HFF-Myc (cell line): ENCODE data around the gene PIK3CG.

ENCODE experiments used
- DNase-seq: peaks from one replicate; pipeline ENCODE4 v3.0.0-alpha.2; 2011; ENCODE audit warnings: low read depth; ENCODE audit errors: extremely low read depth
- H3K4me3 ChIP-seq: replicated peaks from 2 replicates; pipeline ENCODE4 v1.5.1; 2011; ENCODE audit warnings: low read depth, mild to moderate bottlenecking, control low read depth, low read length
- TF ChIP-seq, protein P1 (sequence below): IDR thresholded peaks from 2 replicates; pipeline ENCODE4 v1.5.1; 2012; ENCODE audit warnings: mild to moderate bottlenecking, low read depth, low read length, control low read depth; ENCODE audit errors: missing control alignments

PIK3CG gene

DNA sequence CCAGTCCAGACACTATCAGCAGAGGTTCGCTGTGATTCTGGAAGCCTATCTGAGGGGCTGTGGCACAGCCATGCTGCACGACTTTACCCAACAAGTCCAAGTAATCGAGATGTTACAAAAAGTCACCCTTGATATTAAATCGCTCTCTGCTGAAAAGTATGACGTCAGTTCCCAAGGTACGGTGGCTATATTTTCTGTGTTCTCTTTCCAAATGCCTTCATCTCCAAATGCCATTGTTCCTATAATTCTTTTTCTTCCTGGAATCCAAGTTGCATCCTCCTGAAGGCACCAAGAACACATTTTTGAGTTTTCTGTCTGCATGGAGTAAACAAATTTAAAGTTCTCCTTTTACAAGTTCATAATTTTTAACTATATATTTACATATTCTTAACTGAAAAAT is 7.7 kb downstream of the PIK3CG start:
- H3K4me3 ChIP-seq: no peak overlapping the region
- TF ChIP-seq, protein P1, sequence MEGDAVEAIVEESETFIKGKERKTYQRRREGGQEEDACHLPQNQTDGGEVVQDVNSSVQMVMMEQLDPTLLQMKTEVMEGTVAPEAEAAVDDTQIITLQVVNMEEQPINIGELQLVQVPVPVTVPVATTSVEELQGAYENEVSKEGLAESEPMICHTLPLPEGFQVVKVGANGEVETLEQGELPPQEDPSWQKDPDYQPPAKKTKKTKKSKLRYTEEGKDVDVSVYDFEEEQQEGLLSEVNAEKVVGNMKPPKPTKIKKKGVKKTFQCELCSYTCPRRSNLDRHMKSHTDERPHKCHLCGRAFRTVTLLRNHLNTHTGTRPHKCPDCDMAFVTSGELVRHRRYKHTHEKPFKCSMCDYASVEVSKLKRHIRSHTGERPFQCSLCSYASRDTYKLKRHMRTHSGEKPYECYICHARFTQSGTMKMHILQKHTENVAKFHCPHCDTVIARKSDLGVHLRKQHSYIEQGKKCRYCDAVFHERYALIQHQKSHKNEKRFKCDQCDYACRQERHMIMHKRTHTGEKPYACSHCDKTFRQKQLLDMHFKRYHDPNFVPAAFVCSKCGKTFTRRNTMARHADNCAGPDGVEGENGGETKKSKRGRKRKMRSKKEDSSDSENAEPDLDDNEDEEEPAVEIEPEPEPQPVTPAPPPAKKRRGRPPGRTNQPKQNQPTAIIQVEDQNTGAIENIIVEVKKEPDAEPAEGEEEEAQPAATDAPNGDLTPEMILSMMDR: no peak
- no peak for DNase-seq

DNA sequence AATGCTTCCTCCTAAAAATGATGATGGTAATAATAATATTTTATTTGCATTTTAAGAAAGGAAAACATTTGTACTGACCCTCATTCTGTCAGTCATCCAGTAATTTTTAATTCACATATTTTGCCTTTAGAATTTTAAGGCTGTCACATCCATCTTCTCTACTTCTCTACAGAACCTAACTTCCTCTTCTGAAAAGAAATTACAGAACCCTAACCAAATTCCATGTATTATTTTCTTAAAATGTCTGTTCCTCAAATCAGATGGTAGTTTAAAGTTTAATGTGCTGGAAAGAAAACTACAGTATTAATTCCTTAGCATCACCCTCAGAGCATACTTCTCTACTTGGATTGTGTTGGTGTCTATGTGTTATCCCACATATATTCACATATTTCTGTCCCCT is 9.0 kb downstream of the PIK3CG start:
- TF ChIP-seq, protein P1: no peak
- H3K4me3 ChIP-seq: no peak overlapping the region
- no peak for DNase-seq

DNA sequence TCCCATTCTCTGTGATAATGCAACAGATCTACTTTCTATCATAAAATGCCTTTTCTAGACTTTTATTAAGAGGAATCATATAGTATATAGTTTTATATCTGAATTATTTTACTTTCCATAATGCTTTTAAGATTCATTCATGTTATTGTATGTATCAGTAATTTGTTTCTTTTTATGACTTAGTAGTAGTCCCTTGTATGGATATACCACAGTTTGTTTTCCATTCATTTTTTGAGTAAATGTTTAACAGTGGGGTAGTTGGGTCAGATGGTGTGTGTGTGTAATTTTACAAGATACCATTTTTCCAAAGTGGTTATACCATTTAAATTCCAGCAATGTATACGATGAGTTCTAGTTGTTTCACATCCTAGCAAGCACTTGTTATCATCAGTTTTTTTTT is 10.4 kb downstream of the PIK3CG start:
- TF ChIP-seq, protein P1: no peak
- H3K4me3 ChIP-seq: no peak overlapping the region
- no peak for DNase-seq

DNA sequence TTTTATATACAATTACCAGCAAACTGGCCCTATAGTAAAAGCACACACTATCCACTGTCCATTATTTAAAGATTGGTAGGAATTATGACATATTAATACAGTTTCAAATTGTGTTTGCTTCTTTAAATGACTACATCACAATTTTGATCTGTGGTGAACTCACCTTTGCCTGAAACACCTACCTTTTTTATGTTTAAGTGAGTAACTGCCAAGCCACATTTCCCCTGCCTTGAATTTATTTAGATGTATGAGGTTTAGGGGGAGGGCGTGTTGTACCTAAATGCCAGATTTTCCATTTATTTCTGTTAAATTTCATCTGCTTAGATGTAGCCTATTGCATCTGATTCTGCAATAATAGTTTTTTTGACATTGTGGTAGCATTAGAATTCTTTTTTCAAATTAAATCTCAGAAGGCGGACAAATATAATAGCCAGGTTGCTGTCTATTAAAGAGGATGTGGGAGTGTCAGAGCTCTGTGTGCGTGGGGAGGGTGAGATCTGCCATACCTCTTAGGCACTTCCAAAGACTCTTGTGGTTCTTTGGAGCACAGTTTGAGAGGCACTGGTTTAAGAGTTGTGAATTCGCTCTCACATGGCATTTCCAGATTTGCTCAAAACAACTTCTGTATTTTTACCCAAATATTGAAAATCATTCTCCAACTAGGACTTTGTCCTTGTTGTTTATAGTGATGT is 13.8 kb downstream of the PIK3CG start:
- TF ChIP-seq, protein P1: no peak
- H3K4me3 ChIP-seq: no peak overlapping the region

DNA sequence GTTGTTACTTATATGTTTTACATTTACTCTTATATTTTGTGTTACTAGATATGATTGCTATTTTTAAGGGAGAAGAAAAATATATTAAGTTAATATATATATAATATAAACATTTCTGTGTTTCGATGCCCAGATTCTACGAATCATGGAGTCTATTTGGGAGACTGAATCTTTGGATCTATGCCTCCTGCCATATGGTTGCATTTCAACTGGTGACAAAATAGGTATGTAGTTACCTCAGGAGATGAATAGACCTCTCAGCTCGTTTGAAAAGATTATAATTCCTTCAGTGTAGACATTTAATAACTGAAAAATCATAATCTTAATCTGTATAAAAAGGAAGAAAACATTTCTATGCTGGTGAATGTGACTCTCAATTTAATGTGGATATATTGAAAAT is 16.9 kb downstream of the PIK3CG start:
- DNase-seq: no peak
- H3K4me3 ChIP-seq: no peak overlapping the region
- TF ChIP-seq, protein P1: no peak

More for the DNA sequence above, 13.8 kb downstream of the PIK3CG start:
- no peak for DNase-seq

DNA sequence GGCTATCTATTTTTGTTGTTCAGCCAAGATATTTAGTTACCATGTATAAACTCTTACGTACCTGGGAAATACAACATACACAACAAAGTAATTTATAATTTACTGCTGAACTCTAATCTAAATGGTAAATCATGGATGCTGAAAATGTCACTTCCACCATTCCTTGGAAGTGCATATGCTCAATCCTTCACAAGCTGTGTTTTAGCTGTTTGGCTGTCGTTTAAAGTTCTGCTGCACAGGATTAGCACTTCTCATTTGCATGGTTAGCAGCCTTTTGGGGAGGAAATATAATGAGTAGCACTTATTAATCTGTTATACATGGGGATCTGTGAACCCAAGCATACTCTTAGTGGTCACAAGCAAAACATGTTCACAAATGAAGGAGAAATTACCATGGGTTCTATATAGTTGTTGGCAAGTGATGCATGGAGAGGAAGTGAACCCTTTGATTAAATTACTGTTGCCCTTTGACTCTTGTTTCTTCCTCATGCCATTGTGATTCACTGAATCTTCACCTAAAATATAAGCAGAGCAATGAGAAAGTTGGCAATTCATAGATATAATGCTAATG is 18.5 kb downstream of the PIK3CG start:
- no peak for DNase-seq
- H3K4me3 ChIP-seq: no peak overlapping the region
- TF ChIP-seq, protein P1: no peak
